Hepatic stellate cell (primary cell): Measurements from ENCODE around the gene POLR2J2.
"Not testable (repeated sequence)": the region's sequence is repeated elsewhere in the genome, so short reads cannot be mapped to it uniquely, and the experiment has no call there.

Source experiments
- DNase-seq: peaks from one replicate; pipeline ENCODE4 v3.0.0; 2011; ENCODE audit warnings: low spot score

Gene POLR2J2

DNA sequence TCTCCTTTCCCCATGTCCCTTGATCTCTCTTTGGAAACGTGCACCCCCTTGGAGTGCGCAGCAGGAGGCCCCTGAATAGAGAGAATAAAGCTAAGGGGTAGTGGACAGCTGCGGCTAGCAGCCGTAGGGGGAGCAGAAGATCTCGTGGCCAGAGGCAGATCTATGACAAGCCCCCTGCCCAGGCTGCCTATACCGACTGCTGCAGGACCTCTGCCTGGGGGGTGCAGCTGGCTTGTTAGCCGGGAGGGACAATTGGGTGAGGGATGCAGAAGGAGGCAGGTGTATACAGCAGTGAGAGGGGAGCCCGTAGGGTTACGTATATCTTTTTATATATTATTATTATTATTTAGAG is 469 bp upstream of the POLR2J2 start:
- not testable (repeated sequence) for DNase-seq

DNA sequence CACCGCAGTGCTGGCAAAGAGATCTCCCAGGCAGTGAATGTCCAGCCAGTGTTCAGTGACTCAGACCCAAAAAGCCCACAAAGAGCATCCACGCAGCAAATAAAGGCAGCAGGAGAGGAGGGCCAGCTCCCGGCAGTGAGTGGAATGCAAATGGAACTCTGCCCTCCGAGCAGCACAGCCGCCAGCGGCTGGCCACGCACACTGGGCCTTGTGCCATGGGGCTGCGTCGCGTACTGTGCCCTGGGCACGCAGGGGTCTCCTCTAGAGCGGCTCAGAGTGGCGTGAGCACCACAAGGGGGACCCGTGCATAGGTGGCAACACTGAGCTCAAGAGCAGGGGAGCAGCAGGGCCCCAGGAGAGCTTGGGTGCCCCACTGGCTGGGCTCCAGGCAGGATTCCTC is 3.9 kb downstream of the POLR2J2 start:
- DNase-seq: not testable (repeated sequence)

DNA sequence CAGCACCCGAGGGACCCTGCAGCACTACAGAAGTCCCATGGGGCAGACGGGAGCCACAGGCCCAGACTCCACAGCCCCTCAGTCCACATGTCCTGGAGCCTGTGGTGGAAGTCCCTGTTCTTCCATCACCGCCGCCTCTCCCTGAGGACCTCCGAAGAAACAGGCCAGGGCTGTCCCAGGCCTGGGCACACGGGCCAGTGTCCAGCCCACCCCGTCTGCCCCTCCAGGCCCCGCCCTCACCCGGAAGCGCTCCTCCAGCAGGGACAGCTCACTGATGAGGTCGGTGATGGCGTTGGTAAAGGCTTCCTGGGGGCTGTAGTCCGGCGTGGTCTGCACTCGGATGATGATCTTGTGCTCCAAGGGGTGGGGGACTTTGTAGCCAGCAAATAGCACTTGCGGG is 4.6 kb downstream of the POLR2J2 start:
- not testable (repeated sequence) for DNase-seq

DNA sequence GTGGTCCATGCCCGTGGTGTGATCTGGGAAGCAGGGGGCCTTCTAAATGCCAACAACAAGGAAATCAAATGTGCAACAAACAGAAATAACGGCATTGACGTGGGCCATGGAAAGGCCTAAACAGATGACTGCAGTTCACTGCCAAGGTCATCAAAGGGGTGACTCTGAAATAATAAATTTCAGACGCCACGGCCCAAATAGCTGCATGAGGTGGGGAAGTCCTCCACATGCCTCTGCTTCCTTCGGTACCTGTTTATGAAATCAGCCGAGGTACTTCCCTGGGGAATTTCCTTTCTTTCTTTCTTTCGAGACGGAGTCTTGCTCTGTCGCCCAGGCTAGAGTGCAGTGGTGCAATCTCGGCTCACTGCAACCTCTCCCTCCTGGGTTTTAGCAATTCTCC is 6.7 kb downstream of the POLR2J2 start:
- not testable (repeated sequence) for DNase-seq

DNA sequence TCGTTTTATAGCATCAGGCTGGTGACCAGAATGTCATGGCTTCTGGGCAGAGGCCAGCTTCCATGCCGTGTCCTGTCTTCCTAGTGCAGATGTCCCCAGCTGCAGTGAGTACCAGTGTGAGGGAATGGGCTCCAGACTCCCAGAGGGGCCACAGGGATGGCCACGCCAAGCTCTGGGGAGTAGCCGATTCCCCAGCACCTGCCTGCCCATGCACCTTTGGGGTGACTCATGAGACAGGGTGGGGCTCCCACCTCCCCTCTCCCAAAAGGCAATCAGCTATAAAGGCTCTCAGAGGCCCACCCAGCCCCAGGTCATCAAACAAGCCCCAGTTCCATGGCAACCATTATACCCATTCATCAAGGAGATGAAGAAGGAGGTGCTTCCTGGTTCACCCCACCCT is 21.5 kb downstream of the POLR2J2 start, which contains the start of gene SPDYE2B:
SPDYE2B (plus strand) TSS at position 396 of the 400 bp plus-strand sequence. CDS start 2,030 bp downstream, outside the sequence.
- DNase-seq: not testable (repeated sequence)

DNA sequence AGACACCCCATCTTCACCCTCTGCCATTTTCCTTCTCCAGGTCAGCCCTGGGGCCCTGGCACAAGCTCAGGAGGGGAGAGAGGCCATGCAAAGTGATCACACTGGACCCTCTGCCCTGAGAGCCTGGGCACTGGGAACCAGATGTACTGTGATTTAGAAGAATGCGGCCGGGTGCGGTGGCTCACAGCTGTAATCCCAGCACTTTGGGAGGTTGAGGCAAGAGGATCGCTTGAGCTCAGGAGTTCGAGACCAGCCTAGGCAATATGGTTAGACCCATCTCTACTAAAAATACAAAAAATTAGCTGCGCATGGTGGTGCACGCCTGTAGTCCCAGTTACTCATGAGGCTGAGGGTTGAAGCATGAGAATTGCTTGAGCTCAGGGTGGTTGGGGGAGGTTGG is 23.6 kb downstream of the POLR2J2 start:
- not testable (repeated sequence) for DNase-seq

DNA sequence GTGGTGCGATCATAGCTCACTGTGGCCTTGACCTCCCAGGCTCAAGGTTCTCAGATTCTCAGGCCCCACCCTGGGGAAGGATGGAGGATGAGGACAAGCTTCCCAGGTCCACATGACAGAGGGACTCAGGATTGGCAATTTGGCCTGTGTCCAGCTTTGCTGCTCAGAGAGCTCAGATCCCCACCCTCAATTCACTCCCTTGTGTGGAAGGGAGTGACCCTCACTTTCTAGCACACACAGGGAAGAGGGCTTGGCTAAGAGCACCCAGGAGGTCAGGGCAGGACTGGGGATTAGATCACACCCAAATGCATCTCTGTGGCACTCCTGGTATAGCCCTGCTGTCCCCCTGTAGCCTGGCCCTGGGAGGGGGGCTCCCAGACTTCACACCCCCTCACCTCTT is 28.1 kb downstream of the POLR2J2 start:
- DNase-seq: not testable (repeated sequence)

DNA sequence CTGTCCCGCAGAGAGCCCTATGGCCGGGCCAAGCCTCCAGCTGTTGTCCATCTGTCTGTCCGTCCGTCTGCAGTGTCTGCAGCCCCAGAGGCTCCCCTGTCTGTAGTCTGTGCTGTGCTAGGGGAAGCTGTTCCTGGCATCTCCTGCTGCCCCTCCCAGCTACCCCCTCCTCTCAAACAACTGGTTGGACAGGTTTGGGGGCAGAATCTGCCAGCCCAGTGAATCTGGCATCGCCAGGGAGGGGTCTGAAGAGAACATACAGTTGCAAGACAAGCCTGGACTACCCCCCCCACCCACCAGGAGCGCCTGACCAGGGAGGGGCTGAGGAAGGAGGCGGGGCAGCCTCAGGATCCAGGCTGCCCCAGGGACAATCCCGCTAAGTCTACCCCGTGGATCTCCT is 28.8 kb downstream of the POLR2J2 start, which contains the start of gene UPK3BL1:
UPK3BL1 (minus strand) TSS at position 101 of the 400 bp plus-strand sequence; CDS start at position 51, 50 bp downstream.
- not testable (repeated sequence) for DNase-seq

DNA sequence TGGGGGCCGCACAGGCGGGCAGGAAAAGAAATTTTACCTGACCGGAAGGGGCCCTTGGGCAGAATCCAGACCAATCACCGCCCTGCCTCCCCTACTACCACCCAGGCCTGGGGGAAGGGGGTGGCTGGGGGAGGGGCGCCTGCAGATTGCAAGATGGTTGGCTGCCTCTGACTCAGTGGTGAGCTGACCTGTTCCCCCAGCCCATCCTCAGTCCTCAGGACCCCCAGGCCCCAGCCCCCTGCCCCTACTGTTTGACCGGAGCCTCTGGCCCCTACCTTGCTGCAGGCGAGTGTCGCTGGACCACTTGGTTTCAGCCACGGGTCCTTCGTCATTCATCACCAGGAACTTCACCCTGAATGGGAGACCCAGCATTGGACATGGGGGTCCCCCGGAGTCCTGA is 32.6 kb downstream of the POLR2J2 start:
- not testable (repeated sequence) for DNase-seq

DNA sequence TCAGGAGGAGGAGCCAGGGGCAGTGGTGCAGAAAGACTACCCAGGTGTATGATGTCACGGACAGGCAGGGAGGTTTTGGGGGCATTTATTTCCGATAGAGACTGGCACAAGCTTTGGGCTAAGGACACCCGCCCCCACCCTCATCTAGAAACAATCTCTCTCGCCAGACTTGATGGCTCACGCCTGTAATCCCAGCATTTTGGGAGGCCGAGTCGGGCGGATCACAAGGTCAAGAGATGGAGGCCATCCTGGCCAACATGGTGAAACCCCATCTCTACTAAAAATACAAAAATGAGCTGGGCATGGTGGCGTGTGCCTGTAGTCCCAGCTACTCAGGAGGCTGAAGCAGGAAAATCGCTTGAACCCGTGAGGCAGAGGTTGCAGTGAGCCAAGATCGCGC is 34.5 kb downstream of the POLR2J2 start:
- not testable (repeated sequence) for DNase-seq

DNA sequence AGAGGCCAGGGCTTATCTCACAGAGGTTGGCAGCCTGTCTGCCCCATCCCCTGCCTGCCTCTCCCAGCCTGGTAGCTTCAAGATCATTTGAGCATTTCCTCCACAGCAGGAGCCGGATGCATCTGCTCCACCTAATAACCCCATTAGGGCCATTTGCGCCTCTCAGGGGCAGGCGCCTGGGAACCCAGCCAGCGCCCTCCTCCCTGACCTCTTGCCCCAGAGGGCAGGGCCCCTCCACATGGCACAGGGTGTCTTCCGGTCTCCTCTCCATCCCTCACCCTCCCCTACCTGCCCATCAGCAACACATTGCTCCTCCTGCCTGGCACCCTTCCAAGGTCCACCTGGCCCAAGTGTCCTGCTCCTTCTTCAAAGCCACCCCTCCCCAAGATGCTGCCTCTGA is 36.1 kb downstream of the POLR2J2 start:
- DNase-seq: not testable (repeated sequence)

DNA sequence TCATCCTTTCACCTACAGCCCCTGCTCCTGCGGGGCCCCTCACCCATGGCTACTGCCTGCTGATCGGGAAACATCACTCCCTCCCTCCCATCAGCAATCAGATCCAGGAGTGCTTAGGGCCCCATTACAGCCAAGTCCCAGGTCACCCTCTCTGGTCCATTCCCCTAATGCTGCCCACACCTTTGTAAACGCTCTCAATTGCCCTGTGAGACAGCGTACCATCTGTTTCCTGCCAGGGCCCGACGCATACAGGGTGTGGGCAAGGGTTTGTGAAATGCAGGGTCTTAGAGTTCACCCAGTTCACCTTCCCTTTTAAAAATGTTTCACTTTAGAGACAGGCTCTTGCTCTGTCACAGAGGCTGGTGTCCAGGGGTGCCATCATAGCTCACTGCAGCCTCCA is 37.2 kb downstream of the POLR2J2 start:
- not testable (repeated sequence) for DNase-seq

DNA sequence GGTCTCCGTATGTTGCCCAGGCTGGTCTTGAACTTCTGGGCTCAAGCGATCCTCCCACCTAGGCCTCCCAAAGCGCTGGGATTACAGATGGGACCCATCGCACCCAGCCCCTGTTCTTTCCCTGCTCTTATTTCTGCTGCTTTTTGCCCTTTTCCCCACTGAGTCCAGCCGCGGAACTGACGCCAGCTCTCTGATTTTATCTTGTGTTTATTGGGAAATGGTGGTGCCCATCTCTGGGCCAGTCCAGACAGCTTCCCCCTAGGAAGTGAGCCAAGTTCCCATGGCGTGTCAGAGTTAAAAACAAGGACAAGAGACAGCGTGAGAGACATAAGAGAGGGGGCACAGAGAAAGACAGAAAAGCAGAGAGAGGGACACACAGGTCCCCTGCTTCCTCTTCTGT is 40.8 kb downstream of the POLR2J2 start:
- not testable (repeated sequence) for DNase-seq

DNA sequence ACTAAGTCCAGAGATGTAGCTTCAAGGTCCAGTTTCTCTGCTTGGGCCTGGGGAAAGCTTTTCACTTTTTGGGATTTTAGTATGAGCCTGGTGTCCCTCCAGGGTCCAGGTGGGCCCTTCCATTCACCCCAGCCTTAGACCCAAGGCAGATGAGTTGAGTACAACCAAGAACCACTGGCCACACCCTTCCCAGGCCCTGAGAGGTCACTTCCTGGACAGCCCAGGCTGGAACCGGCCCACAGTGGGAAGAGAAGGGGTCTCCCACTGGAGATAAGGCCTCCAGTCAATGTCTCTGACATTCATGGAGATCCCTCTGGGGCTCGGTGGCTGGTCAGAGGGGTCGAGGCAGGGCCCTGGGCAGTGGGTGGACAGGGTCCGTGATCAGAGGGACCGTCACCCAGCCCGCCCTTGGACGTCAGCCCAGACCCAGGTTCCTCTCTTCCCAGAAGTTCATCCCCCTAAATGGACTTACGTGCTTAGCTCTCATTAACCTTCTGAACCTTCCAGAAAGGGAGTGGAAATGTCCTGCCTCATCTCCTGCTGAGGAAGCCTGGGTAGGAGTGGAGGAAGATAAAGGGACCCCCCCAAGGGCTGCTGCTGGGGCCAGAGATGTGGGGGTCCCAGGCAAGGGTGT is 44.1 kb downstream of the POLR2J2 start:
- DNase-seq: not testable (repeated sequence)

DNA sequence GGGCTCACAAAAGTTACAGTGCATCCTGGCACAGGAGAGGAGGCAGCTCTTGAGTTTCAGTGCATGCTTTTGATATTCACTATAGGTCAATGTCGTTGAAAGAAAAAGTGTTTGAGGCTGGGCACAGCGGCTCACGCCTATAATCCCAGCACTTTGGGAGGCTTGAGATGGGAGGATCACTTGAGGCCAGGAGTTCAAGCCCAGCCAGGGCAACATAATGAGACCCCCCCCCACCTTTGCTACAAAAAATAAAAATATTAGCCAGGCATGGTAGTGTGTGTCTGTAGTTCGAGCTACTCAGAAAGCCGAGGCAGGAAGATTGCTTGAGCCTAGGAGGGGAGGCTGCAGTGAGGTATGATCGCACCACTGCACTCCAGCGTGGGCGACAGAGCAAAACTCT is 53.3 kb downstream of the POLR2J2 start:
- DNase-seq: not testable (repeated sequence)

DNA sequence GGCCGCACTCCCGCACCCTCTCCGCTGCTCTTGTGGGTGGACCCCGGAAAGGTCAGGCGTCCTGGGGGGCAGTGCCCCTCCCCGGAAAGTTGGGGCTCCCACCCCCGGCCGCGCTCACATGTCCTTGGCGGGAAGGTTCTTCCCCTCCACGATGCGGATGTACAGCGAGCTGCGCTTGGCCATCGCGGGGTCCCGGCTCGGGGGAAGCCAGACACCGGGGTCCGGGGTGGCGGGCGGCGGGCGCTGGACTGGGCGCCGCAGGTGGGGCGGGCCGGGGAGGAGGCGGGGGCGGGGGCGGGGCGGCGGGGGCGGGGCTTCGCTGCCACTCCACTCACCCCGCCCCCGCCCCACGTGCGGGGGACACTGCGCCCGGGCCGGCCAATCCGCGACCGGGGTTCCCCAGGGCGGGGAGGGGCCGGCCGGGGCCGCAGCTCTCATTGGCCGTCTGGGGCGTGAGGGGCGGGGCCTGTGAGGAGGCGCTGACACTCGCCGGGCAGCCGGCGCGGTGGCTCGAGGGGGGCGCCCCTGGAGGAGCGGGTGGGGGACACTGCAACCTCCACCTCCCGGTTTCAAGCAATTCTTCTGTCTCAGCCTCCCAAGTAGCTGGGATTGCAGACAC is 54.8 kb downstream of the POLR2J2 start, which contains the start of gene RASA4:
RASA4 (minus strand) TSS at position 250 of the 619 bp plus-strand sequence; CDS start at position 183, 67 bp downstream.
- DNase-seq: not testable (repeated sequence)
